Stimulated activated naive CD8-positive, alpha-beta T cell treated with anti-CD3 and anti-CD28 coated beads, Interleukin-15, Interleukin-2, amounts not matched to agents 100 ng/mL and 50 ng/mL, for 24 hours (primary cell): Measurements from ENCODE around the gene NRM.
A peak's percentile ranks its signal among the peaks of the same experiment; 100 is the strongest.
"Not testable (repeated sequence)": the region's sequence is repeated elsewhere in the genome, so short reads cannot be mapped to it uniquely, and the experiment has no call there.

Experiments used
- H3K27ac Mint-ChIP-seq: one replicate; pipeline ENCODE4 v1.8.0; 2021; ENCODE audit warnings: mild to moderate bottlenecking, mixed read lengths
- H3K27me3 Mint-ChIP-seq: one replicate; pipeline ENCODE4 v1.8.0; 2021; ENCODE audit warnings: mixed read lengths
- H3K36me3 Mint-ChIP-seq: one replicate; pipeline ENCODE4 v1.8.0; 2021; ENCODE audit warnings: low read depth, mixed read lengths
- H3K4me1 Mint-ChIP-seq: one replicate; pipeline ENCODE4 v1.8.0; 2021; ENCODE audit warnings: low read depth, mixed read lengths
- H3K4me3 Mint-ChIP-seq: one replicate; pipeline ENCODE4 v1.8.0; 2021; ENCODE audit warnings: mild to moderate bottlenecking, mixed read lengths
- H3K9me3 Mint-ChIP-seq: one replicate; pipeline ENCODE4 v1.8.0; 2021; ENCODE audit warnings: mixed read lengths

The NRM gene

GRCh38 chr6:30690403-30691207 is at the start of gene NRM:
NRM (minus strand) TSS chr6:30690984; CDS start chr6:30690974, 10 bp downstream.
- no peaks in the 10 kb centered on the region for H3K9me3 Mint-ChIP-seq
- peak within 1 kb of the TSS; percentile 95 for H3K4me3 Mint-ChIP-seq
- peaks cover 2% of the 10 kb centered on the region for H3K36me3 Mint-ChIP-seq
- H3K27ac Mint-ChIP-seq: peak within 1 kb of the TSS; percentile 88
- no peaks in the 10 kb centered on the region for H3K27me3 Mint-ChIP-seq
- H3K4me1 Mint-ChIP-seq: peaks cover 41% of the 10 kb centered on the region

- peaks cover 3% of the 10 kb centered on the region for H3K9me3 Mint-ChIP-seq
- H3K4me3 Mint-ChIP-seq: peak overlapping the region; percentile 61
- no peaks in the 10 kb centered on the region for H3K27me3 Mint-ChIP-seq
- peaks cover 93% of the 10 kb centered on the region for H3K4me1 Mint-ChIP-seq
- H3K27ac Mint-ChIP-seq: peak overlapping the region; percentile 63
- H3K36me3 Mint-ChIP-seq: peaks cover 78% of the 10 kb centered on the region
These were observed 49.7 kb upstream of the NRM start for GRCh38 chr6:30740540-30740870.

GRCh38 chr6:30738532-30738931 is 47.7 kb upstream of the NRM start:
- Mint-ChIP-seq H3K36me3 (peaks cover 80% of the 10 kb centered on the region), H3K9me3 (peaks cover 3% of the 10 kb centered on the region), H3K4me3 (peak overlapping the region; percentile 45), H3K27ac (peak overlapping the region; percentile 71), H3K27me3 (no peaks in the 10 kb centered on the region), H3K4me1 (peaks cover 92% of the 10 kb centered on the region)

- Mint-ChIP-seq H3K9me3 (peaks cover 3% of the 10 kb centered on the region), H3K4me3 (peak overlapping the region; percentile 72), H3K4me1 (peaks cover 86% of the 10 kb centered on the region), H3K36me3 (peaks cover 65% of the 10 kb centered on the region), H3K27ac (peak overlapping the region; percentile 95), H3K27me3 (no peaks in the 10 kb centered on the region)
These were observed 45.0 kb upstream of the NRM start for GRCh38 chr6:30735668-30736314.

GRCh38 chr6:30732237-30732943 is 41.6 kb upstream of the NRM start:
- H3K4me3 Mint-ChIP-seq: no peak overlapping the region

GRCh38 chr6:30730601-30731435 is 40.0 kb upstream of the NRM start:
- Mint-ChIP-seq H3K4me1 (peaks cover 54% of the 10 kb centered on the region), H3K27me3 (no peaks in the 10 kb centered on the region), H3K36me3 (peaks cover 34% of the 10 kb centered on the region), H3K9me3 (no peaks in the 10 kb centered on the region), H3K27ac (peak overlapping the region; percentile 16), H3K4me3 (peak overlapping the region; percentile 72)

More at GRCh38 chr6:30732237-30732943, 41.6 kb upstream of the NRM start:
- H3K36me3 Mint-ChIP-seq: peaks cover 45% of the 10 kb centered on the region
- H3K27ac Mint-ChIP-seq: peak overlapping the region; percentile 45
- peaks cover 66% of the 10 kb centered on the region for H3K4me1 Mint-ChIP-seq
- H3K9me3 Mint-ChIP-seq: no peaks in the 10 kb centered on the region
- H3K27me3 Mint-ChIP-seq: no peaks in the 10 kb centered on the region

GRCh38 chr6:30727920-30728553 is 37.3 kb upstream of the NRM start:
- peaks cover 57% of the 10 kb centered on the region for H3K4me1 Mint-ChIP-seq
- H3K9me3 Mint-ChIP-seq: no peaks in the 10 kb centered on the region
- no peak overlapping the region for H3K4me3 Mint-ChIP-seq
- peak overlapping the region; percentile 59 for H3K27ac Mint-ChIP-seq
- H3K27me3 Mint-ChIP-seq: no peaks in the 10 kb centered on the region
- peaks cover 42% of the 10 kb centered on the region for H3K36me3 Mint-ChIP-seq

GRCh38 chr6:30726506-30727413 is 36.0 kb upstream of the NRM start:
- Mint-ChIP-seq H3K4me3 (no peak overlapping the region), H3K9me3 (no peaks in the 10 kb centered on the region), H3K36me3 (peaks cover 48% of the 10 kb centered on the region), H3K27ac (peak overlapping the region; percentile 65), H3K27me3 (no peaks in the 10 kb centered on the region), H3K4me1 (peaks cover 53% of the 10 kb centered on the region)

- Mint-ChIP-seq H3K36me3 (peaks cover 56% of the 10 kb centered on the region), H3K27ac (peak overlapping the region; percentile 34), H3K9me3 (no peaks in the 10 kb centered on the region), H3K4me3 (peak overlapping the region; percentile 19), H3K4me1 (peaks cover 47% of the 10 kb centered on the region), H3K27me3 (no peaks in the 10 kb centered on the region)
These were observed 35.1 kb upstream of the NRM start for GRCh38 chr6:30725713-30726505.

- peaks cover 41% of the 10 kb centered on the region for H3K4me1 Mint-ChIP-seq
- peak overlapping the region; percentile 99 for H3K27ac Mint-ChIP-seq
- no peaks in the 10 kb centered on the region for H3K9me3 Mint-ChIP-seq
- no peaks in the 10 kb centered on the region for H3K27me3 Mint-ChIP-seq
- H3K4me3 Mint-ChIP-seq: peak overlapping the region; percentile 61
- H3K36me3 Mint-ChIP-seq: peaks cover 60% of the 10 kb centered on the region
These were observed 34.3 kb upstream of the NRM start for GRCh38 chr6:30724906-30725667.

- H3K9me3 Mint-ChIP-seq, H3K27me3 Mint-ChIP-seq: not testable (repeated sequence)
- Mint-ChIP-seq H3K27ac (peak overlapping the region; percentile 99), H3K4me1 (peaks cover 47% of the 10 kb centered on the region), H3K36me3 (peaks cover 56% of the 10 kb centered on the region), H3K4me3 (peak overlapping the region; percentile 99)
These were observed 33.3 kb upstream of the NRM start for GRCh38 chr6:30723843-30724741.
